Liver (tissue), 9 donors: Measurements from ENCODE around the gene NKAPL. TPM values are rescaled to one million over a fixed set of nuclear protein-coding genes. Genes with fewer than 3 reads are reported as not detected.

Experiments used
- DNase-seq: peaks from one replicate; pipeline ENCODE4 v3.0.0-alpha.2; 2017; ENCODE audit warnings: low spot score
- H3K27ac ChIP-seq, 2 donors: one replicate each; pipeline ENCODE4 v1.7.0; 2013; ENCODE audit warnings: inconsistent platforms in 2 of 2, low read length in 2 of 2, control low read depth in 1 of 2, low read depth in 1 of 2, mild to moderate bottlenecking in 1 of 2
- H3K27me3 ChIP-seq, 4 donors: one replicate each; pipeline versions ENCODE4 v1.6.1 to v1.7.0; 2013; ENCODE audit warnings: low read length in 3 of 4, inconsistent platforms in 1 of 4, mild to moderate bottlenecking in 1 of 4, moderate library complexity in 1 of 4; ENCODE audit not compliant: control insufficient read depth in 4 of 4, insufficient read depth in 4 of 4
- H3K36me3 ChIP-seq, 4 donors: one replicate each; pipeline versions ENCODE4 v1.6.1 to v1.7.0; 2013; ENCODE audit warnings: low read length in 3 of 4, mild to moderate bottlenecking in 3 of 4, low read depth in 1 of 4, moderate library complexity in 1 of 4; ENCODE audit not compliant: control insufficient read depth in 4 of 4, insufficient read depth in 3 of 4
- H3K4me1 ChIP-seq, 4 donors: one replicate each; pipeline versions ENCODE4 v1.6.1 to v1.7.0; 2013; ENCODE audit warnings: low read length in 3 of 4, mild to moderate bottlenecking in 3 of 4, moderate library complexity in 1 of 4; ENCODE audit not compliant: control insufficient read depth in 4 of 4, insufficient read depth in 4 of 4
- H3K4me3 ChIP-seq, 3 donors: one replicate each; pipeline versions ENCODE4 v1.6.1 to v1.7.0; 2013; ENCODE audit warnings: low read length in 3 of 3, control low read depth in 1 of 3, low read depth in 1 of 3, mild to moderate bottlenecking in 1 of 3
- H3K9ac ChIP-seq, 2 donors: one replicate each; pipeline ENCODE4 v1.7.0; 2013; ENCODE audit warnings: low read length in 2 of 2, mild to moderate bottlenecking in 2 of 2, moderate library complexity in 2 of 2, control low read depth in 1 of 2, low read depth in 1 of 2
- H3K9me3 ChIP-seq, 4 donors: one replicate each; pipeline versions ENCODE4 v1.6.1 to v1.7.0; 2013; ENCODE audit warnings: low read length in 3 of 4; ENCODE audit not compliant: control insufficient read depth in 4 of 4
- EGR1 ChIP-seq, 2 donors: IDR thresholded peaks; 2 replicates each; pipeline ENCODE4 v1.6.1; 2016 to 2018; ENCODE audit warnings: antibody characterized with exemption in 2 of 2, low read depth in 2 of 2
- FOXA2 ChIP-seq: IDR thresholded peaks from 2 replicates; pipeline ENCODE4 v1.6.1; 2016; ENCODE audit warnings: antibody characterized with exemption
- GABPA ChIP-seq, 2 donors: IDR thresholded peaks in 1 of 2; conservative IDR thresholded peaks in 1 of 2; 2 replicates each; pipeline ENCODE4 v1.6.1; 2016; ENCODE audit warnings: antibody characterized with exemption in 2 of 2, mild to moderate bottlenecking in 1 of 2, moderate library complexity in 1 of 2
- HNF4A ChIP-seq, 2 donors: conservative IDR thresholded peaks; 2 replicates each; pipeline ENCODE4 v1.6.1; 2016; ENCODE audit warnings: antibody characterized with exemption in 2 of 2, mild to moderate bottlenecking in 2 of 2
- JUND ChIP-seq, 2 donors: IDR thresholded peaks; 2 replicates each; pipeline ENCODE4 v1.6.1; 2016; ENCODE audit warnings: antibody characterized with exemption in 2 of 2
- NR2F2 ChIP-seq: IDR thresholded peaks from 2 replicates; pipeline ENCODE4 v1.6.1; 2016; ENCODE audit warnings: antibody characterized with exemption
- RXRA ChIP-seq, 2 donors: IDR thresholded peaks; 2 replicates each; pipeline ENCODE4 v1.6.1; 2017 to 2018; ENCODE audit warnings: antibody characterized with exemption in 2 of 2, mild to moderate bottlenecking in 1 of 2
- SP1 ChIP-seq: IDR thresholded peaks from 2 replicates; pipeline ENCODE4 v1.6.1; 2018; ENCODE audit warnings: antibody characterized with exemption, mild to moderate bottlenecking
- TAF1 ChIP-seq: conservative IDR thresholded peaks from 2 replicates; pipeline ENCODE4 v1.6.1; 2016; ENCODE audit warnings: antibody characterized with exemption, mild to moderate bottlenecking
- YY1 ChIP-seq: IDR thresholded peaks from 2 replicates; pipeline ENCODE4 v1.6.1; 2016; ENCODE audit warnings: antibody characterized with exemption, mild to moderate bottlenecking
- WGBS: extraction: QIAGEN DNeasy Blood & Tissue Kit; methylation state at CpG from one replicate; pipeline ENCODE4 v1.1.7; 2013; 5-methylcytosine and 5-hydroxymethylcytosine counted together
- polyA plus RNA-seq, 2 donors: library from polyadenylated mRNA; stranded (reverse) in 1 of 2; unstranded in 1 of 2; fragments of 200-250 nt in 1 of 2; fragments of >200 nt in 1 of 2; fragmentation: Nextera tagmentation in 1 of 2; extraction: Ambion mirVana in 1 of 2; gene quantifications; one replicate each; pipeline versions ENCODE4 v1.2.1 to v1.2.3, GENCODE V29; 2013 to 2015
- total RNA-seq, 2 donors: library from RNA; depleted of rRNA; stranded (reverse); fragments of >200 nt; gene quantifications; one replicate each; pipeline ENCODE4 v1.2.3, GENCODE V29; 2014
- TF ChIP-seq, protein P1 (sequence below): IDR thresholded peaks from 2 replicates; pipeline ENCODE4 v1.6.1; 2016; ENCODE audit warnings: antibody characterized with exemption, mild to moderate bottlenecking
- TF ChIP-seq, protein P2 (sequence below): IDR thresholded peaks from 2 replicates; pipeline ENCODE4 v1.6.1; 2016; ENCODE audit warnings: antibody characterized with exemption
- TF ChIP-seq, protein P3 (sequence below): fragments of 150-350 bp; IDR thresholded peaks from 2 replicates; pipeline ENCODE4 v1.5.1; 2017; ENCODE audit warnings: improper control_type of control experiment, low read depth, low read length; ENCODE audit not compliant: missing input control
- TF ChIP-seq, protein P4 (sequence below): IDR thresholded peaks from 2 replicates; pipeline ENCODE4 v1.6.1; 2016; ENCODE audit warnings: antibody characterized with exemption
- donor health status: healthy.
- donor health status: healthy.
- donor health status: healthy.
- donor health status: healthy.
- donor health status: healthy.

Gene NKAPL
- total and polyA plus RNA-seq, 4 donors, result 0.22 to 0.61 (median 0.57) TPM

DNA sequence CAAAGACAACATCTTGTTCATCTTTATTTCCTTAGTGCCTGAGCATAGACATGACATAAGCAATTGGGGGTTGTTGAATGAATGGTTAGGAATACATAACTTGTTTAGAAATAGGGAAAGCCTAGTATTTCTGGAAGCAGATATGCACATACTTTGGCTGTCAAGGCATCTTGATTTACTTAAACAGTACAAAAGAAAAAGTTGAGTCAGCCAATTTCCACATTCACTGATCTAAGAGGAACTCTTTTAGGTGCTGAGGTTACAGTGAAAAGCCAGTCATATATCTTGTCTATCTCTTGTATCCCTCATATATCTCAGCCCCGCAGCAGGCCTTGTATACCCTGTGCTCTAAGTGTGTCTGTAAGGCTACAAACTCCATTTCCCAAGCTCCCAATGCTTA is 18.6 kb upstream of the NKAPL start:
- Histone ChIP-seq H3K27ac (no peak overlapping the region), H3K9me3 (no peaks in the 10 kb centered on the region), H3K27me3 (no peaks in the 10 kb centered on the region), H3K9ac (no peak overlapping the region), H3K4me3 (no peak overlapping the region), H3K4me1 (no peaks in the 10 kb centered on the region), H3K36me3 (peaks cover 0 to 14% (median 10%) of the 10 kb centered on the region in 4 donors)
- 97% methylated on average over 1 of the region's 1 CpG for WGBS
- DNase-seq, result no peak
- TF ChIP-seq FOXA2, result no peak
- TF ChIP-seq, protein P1, sequence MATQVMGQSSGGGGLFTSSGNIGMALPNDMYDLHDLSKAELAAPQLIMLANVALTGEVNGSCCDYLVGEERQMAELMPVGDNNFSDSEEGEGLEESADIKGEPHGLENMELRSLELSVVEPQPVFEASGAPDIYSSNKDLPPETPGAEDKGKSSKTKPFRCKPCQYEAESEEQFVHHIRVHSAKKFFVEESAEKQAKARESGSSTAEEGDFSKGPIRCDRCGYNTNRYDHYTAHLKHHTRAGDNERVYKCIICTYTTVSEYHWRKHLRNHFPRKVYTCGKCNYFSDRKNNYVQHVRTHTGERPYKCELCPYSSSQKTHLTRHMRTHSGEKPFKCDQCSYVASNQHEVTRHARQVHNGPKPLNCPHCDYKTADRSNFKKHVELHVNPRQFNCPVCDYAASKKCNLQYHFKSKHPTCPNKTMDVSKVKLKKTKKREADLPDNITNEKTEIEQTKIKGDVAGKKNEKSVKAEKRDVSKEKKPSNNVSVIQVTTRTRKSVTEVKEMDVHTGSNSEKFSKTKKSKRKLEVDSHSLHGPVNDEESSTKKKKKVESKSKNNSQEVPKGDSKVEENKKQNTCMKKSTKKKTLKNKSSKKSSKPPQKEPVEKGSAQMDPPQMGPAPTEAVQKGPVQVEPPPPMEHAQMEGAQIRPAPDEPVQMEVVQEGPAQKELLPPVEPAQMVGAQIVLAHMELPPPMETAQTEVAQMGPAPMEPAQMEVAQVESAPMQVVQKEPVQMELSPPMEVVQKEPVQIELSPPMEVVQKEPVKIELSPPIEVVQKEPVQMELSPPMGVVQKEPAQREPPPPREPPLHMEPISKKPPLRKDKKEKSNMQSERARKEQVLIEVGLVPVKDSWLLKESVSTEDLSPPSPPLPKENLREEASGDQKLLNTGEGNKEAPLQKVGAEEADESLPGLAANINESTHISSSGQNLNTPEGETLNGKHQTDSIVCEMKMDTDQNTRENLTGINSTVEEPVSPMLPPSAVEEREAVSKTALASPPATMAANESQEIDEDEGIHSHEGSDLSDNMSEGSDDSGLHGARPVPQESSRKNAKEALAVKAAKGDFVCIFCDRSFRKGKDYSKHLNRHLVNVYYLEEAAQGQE, result no peak
- no peak for TF ChIP-seq GABPA (IDR thresholded peaks at IDR 0.05 in 1 of 2, conservative IDR thresholded peaks at IDR 0.05 in 1 of 2)
- no peak for TF ChIP-seq EGR1 (IDR thresholded peaks at IDR 0.05; ENCODE audit: low read depth in 2 of 2)
- TF ChIP-seq RXRA (IDR thresholded peaks at IDR 0.05), result no peak
- TF ChIP-seq, protein P2, sequence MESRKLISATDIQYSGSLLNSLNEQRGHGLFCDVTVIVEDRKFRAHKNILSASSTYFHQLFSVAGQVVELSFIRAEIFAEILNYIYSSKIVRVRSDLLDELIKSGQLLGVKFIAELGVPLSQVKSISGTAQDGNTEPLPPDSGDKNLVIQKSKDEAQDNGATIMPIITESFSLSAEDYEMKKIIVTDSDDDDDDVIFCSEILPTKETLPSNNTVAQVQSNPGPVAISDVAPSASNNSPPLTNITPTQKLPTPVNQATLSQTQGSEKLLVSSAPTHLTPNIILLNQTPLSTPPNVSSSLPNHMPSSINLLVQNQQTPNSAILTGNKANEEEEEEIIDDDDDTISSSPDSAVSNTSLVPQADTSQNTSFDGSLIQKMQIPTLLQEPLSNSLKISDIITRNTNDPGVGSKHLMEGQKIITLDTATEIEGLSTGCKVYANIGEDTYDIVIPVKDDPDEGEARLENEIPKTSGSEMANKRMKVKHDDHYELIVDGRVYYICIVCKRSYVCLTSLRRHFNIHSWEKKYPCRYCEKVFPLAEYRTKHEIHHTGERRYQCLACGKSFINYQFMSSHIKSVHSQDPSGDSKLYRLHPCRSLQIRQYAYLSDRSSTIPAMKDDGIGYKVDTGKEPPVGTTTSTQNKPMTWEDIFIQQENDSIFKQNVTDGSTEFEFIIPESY, result no peak
- TF ChIP-seq YY1, result no peak
- TF ChIP-seq, protein P3, sequence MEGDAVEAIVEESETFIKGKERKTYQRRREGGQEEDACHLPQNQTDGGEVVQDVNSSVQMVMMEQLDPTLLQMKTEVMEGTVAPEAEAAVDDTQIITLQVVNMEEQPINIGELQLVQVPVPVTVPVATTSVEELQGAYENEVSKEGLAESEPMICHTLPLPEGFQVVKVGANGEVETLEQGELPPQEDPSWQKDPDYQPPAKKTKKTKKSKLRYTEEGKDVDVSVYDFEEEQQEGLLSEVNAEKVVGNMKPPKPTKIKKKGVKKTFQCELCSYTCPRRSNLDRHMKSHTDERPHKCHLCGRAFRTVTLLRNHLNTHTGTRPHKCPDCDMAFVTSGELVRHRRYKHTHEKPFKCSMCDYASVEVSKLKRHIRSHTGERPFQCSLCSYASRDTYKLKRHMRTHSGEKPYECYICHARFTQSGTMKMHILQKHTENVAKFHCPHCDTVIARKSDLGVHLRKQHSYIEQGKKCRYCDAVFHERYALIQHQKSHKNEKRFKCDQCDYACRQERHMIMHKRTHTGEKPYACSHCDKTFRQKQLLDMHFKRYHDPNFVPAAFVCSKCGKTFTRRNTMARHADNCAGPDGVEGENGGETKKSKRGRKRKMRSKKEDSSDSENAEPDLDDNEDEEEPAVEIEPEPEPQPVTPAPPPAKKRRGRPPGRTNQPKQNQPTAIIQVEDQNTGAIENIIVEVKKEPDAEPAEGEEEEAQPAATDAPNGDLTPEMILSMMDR, result no peak

DNA sequence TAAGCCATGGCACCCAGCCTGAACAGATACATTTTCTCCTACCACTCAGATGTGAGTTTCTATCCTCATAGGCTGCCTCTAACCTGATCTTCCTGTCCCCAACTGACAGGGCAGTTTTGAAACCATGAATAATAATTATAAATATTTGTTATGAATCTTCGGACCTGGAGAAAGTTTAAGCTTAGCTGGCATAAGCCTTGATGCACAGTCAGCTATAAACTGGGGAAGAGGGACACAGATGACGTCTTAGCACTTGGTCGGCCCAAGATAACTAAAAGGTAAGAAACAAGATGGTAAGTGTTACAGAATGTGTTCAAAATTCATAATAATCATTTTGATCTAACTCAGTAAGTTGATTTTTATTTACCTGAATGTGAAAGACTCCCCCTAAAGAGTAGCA is 15.2 kb upstream of the NKAPL start:
- H3K9ac ChIP-seq, result no peak overlapping the region
- no peak for DNase-seq
- H3K36me3 ChIP-seq, result peaks cover 0 to 46% (median 27%) of the 10 kb centered on the region in 4 donors
- TF ChIP-seq, protein P4, sequence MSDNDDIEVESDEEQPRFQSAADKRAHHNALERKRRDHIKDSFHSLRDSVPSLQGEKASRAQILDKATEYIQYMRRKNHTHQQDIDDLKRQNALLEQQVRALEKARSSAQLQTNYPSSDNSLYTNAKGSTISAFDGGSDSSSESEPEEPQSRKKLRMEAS, result no peak
- TF ChIP-seq SP1 (no peak), TAF1 (no peak), JUND (IDR thresholded peaks at IDR 0.05) (no peak), NR2F2 (no peak), FOXA2 (no peak), HNF4A (conservative IDR thresholded peaks at IDR 0.05) (no peak), RXRA (IDR thresholded peaks at IDR 0.05) (no peak)
- TF ChIP-seq, protein P2, result no peak
- no peaks in the 10 kb centered on the region for H3K9me3 ChIP-seq
- no peaks in the 10 kb centered on the region for H3K27me3 ChIP-seq
- H3K4me3 ChIP-seq, result no peak overlapping the region
- no peaks in the 10 kb centered on the region for H3K4me1 ChIP-seq
- no peak overlapping the region for H3K27ac ChIP-seq
- 90% methylated on average over 3 of the region's 3 CpGs for WGBS
